HepG2 (cell line): ENCODE measurements around the gene ERMARD. TPM values are rescaled to one million over a fixed set of nuclear protein-coding genes. Genes with fewer than 3 reads are reported as not detected.

Experiments used
- ATF5 ChIP-seq: sonication (generic); formaldehyde crosslinking; IDR thresholded peaks from 2 replicates; pipeline ENCODE4 v1.4.0; 2020; ENCODE audit warnings: mild to moderate bottlenecking, low read depth, missing genetic modification reagents
- DNMT3B ChIP-seq: conservative IDR thresholded peaks from 2 replicates; pipeline ENCODE4 v1.6.1; 2016; ENCODE audit warnings: missing biosample characterization, control low read depth
- FLYWCH1 ChIP-seq: sonication (generic); formaldehyde crosslinking; IDR thresholded peaks from 2 replicates; pipeline ENCODE4 v1.8.1; 2023; ENCODE audit warnings: mild to moderate bottlenecking, missing genetic modification reagents
- HNRNPH1 ChIP-seq: fragments of 200-400 bp; formaldehyde crosslinking; optimal IDR thresholded peaks from 2 replicates; pipeline ENCODE3; 2017; ENCODE audit warnings: mild to moderate bottlenecking, low read depth, low read length
- HNRNPK ChIP-seq: fragments of 200-400 bp; formaldehyde crosslinking; IDR thresholded peaks from 2 replicates; pipeline ENCODE4 v1.6.1; 2018; ENCODE audit warnings: low read length, low read depth, moderate library complexity, mild to moderate bottlenecking; ENCODE audit not compliant: poor library complexity, severe bottlenecking
- KDM4B ChIP-seq: sonication (generic); formaldehyde crosslinking; IDR thresholded peaks from 2 replicates; pipeline ENCODE4 v1.4.0; 2020; ENCODE audit warnings: missing genetic modification reagents
- NFYC ChIP-seq: IDR thresholded peaks from 2 replicates; pipeline ENCODE4 v1.6.1; 2016; ENCODE audit warnings: missing genetic modification reagents, missing compliant biosample characterization
- NR2F6 ChIP-seq, 2 experiments: IDR thresholded peaks; 2 replicates each; pipeline ENCODE4 v1.6.1; 2016; ENCODE audit warnings: antibody characterized with exemption in 1 of 2, mild to moderate bottlenecking in 1 of 2
- NR3C1 ChIP-seq: sonication (generic); formaldehyde crosslinking; IDR thresholded peaks from 2 replicates; pipeline ENCODE4 v1.4.0; 2020; ENCODE audit warnings: missing genetic modification reagents
- PHF5A ChIP-seq: IDR thresholded peaks from one replicate; pipeline ENCODE4 v1.6.1; 2018; ENCODE audit warnings: low read depth, missing genetic modification reagents; ENCODE audit not compliant: unreplicated experiment
- PLRG1 ChIP-seq: fragments of 450-650 bp; conservative IDR thresholded peaks from 2 replicates; pipeline ENCODE4 v1.6.1; 2016
- REPIN1 ChIP-seq: sonication (generic); formaldehyde crosslinking; IDR thresholded peaks from 2 replicates; pipeline ENCODE4 v1.8.0; 2022; ENCODE audit warnings: missing genetic modification reagents, low read depth, mild to moderate bottlenecking, borderline replicate concordance
- SMAD1 ChIP-seq: sonication (generic); formaldehyde crosslinking; IDR thresholded peaks from 2 replicates; pipeline ENCODE4 v1.4.0; 2020; ENCODE audit warnings: missing genetic modification reagents, low read depth, mild to moderate bottlenecking, borderline replicate concordance
- TFAP4 ChIP-seq: sonication (generic); IDR thresholded peaks from 2 replicates; pipeline ENCODE4 v1.6.1; 2016; ENCODE audit warnings: low read depth, borderline replicate concordance
- TIGD3 ChIP-seq: sonication (generic); formaldehyde crosslinking; IDR thresholded peaks from 2 replicates; pipeline ENCODE4 v1.5.1; 2020; ENCODE audit warnings: mild to moderate bottlenecking, missing genetic modification reagents, borderline replicate concordance
- TP53 ChIP-seq: sonication (generic); formaldehyde crosslinking; conservative IDR thresholded peaks from 2 replicates; pipeline ENCODE4 v1.4.0; 2020; ENCODE audit warnings: missing genetic modification reagents
- YEATS4 ChIP-seq: sonication (generic); formaldehyde crosslinking; IDR thresholded peaks from 2 replicates; pipeline ENCODE4 v1.4.0; 2020; ENCODE audit warnings: missing genetic modification reagents, borderline replicate concordance
- ZFP62 ChIP-seq: sonication (generic); formaldehyde crosslinking; IDR thresholded peaks from 2 replicates; pipeline ENCODE4 v1.4.0; 2020; ENCODE audit warnings: missing genetic modification reagents
- ZFX ChIP-seq: sonication (generic); formaldehyde crosslinking; IDR thresholded peaks from 2 replicates; pipeline ENCODE4 v1.4.0; 2020; ENCODE audit warnings: mild to moderate bottlenecking, low read depth, missing genetic modification reagents, moderate library complexity
- ZFY ChIP-seq: sonication (generic); formaldehyde crosslinking; IDR thresholded peaks from 2 replicates; pipeline ENCODE4 v1.4.0; 2020; ENCODE audit warnings: missing genetic modification reagents
- ZMYM4 ChIP-seq: sonication (generic); formaldehyde crosslinking; IDR thresholded peaks from 2 replicates; pipeline ENCODE4 v1.8.1; 2023; ENCODE audit warnings: mild to moderate bottlenecking, missing genetic modification reagents
- ZNF275 ChIP-seq: sonication (generic); formaldehyde crosslinking; IDR thresholded peaks from 2 replicates; pipeline ENCODE4 v1.8.0; 2022; ENCODE audit warnings: missing genetic modification reagents, mild to moderate bottlenecking, inconsistent platforms, borderline replicate concordance
- ZNF326 ChIP-seq: sonication (generic); formaldehyde crosslinking; IDR thresholded peaks from 2 replicates; pipeline ENCODE4 v1.4.0; 2020; ENCODE audit warnings: missing genetic modification reagents, borderline replicate concordance
- ZNF550 ChIP-seq: sonication (generic); formaldehyde crosslinking; IDR thresholded peaks from 2 replicates; pipeline ENCODE4 v1.4.0; 2020; ENCODE audit warnings: mild to moderate bottlenecking, missing genetic modification reagents, borderline replicate concordance
- ZNF678 ChIP-seq: sonication (generic); formaldehyde crosslinking; IDR thresholded peaks from 2 replicates; pipeline ENCODE4 v1.4.0; 2020; ENCODE audit warnings: mild to moderate bottlenecking, missing genetic modification reagents
- ZNF766 ChIP-seq: sonication (generic); formaldehyde crosslinking; IDR thresholded peaks from 2 replicates; pipeline ENCODE4 v1.5.0; 2020; ENCODE audit warnings: missing genetic modification reagents, borderline replicate concordance
- polyA plus RNA-seq, 8 experiments: library from polyadenylated mRNA; depleted of rRNA in 3 of 8; stranded (reverse) in 7 of 8; unstranded in 1 of 8; fragments of >200 nt; fragmentation: Illumina TruSeq in 4 of 8; extraction: Trizol in 4 of 8; gene quantifications; 2 replicates each; pipeline versions ENCODE4 v1.2.1 to v1.2.3, GENCODE V29; 2011 to 2016; ENCODE audit warnings: low read depth in 4 of 8, missing spikeins in 1 of 8, mixed read lengths in 1 of 8; ENCODE audit not compliant: insufficient read depth in 1 of 8
- total RNA-seq, 5 experiments: library from RNA; depleted of rRNA; stranded (reverse); fragments of >200 nt; fragmentation: Illumina TruSeq; extraction: Trizol; gene quantifications; 2 replicates each; pipeline ENCODE4 v1.2.3, GENCODE V29; 2016; ENCODE audit warnings: low read depth in 1 of 5

The ERMARD gene
- total and polyA plus RNA-seq, 2 of the 13 experiments (the other 11 are each of a cell fraction or from before 2014, with no cell fraction given): 8.8 to 10.7 TPM

- TF ChIP-seq ZNF550 (CRISPR knock-in tag) (no peak), KDM4B (CRISPR knock-in tag) (peak; percentile 66; the same call in 1 of the 2 replicates), TIGD3 (CRISPR knock-in tag) (no peak), TP53 (CRISPR knock-in tag) (peak; percentile 73; the same call in 1 of the 2 replicates), ZNF275 (CRISPR knock-in tag) (no peak; the same call in 1 of the 2 replicates), TFAP4 (peak; percentile 79; the same call in 1 of the 2 replicates), PHF5A (no peak), ZFP62 (CRISPR knock-in tag) (no peak), ZNF766 (CRISPR knock-in tag) (0 out of 2 replicates have a peak, but pooled peaks have one; percentile 0), NR2F6 (IDR thresholded peaks at IDR 0.05) (peak; percentile 89), NR2F6 (CRISPR knock-in tag; IDR thresholded peaks at IDR 0.05) (peak; percentile 90), FLYWCH1 (CRISPR knock-in tag) (peak; percentile 17; the same call in 1 of the 2 replicates), ZNF678 (no peak; the same call in 1 of the 2 replicates), YEATS4 (peak; percentile 84), ZNF326 (CRISPR knock-in tag) (no peak), ZMYM4 (CRISPR knock-in tag) (peak; percentile 83), ZFX (CRISPR knock-in tag) (peak; percentile 85), HNRNPK (no peak), HNRNPH1 (no peak), NR3C1 (CRISPR knock-in tag) (no peak), NFYC (CRISPR knock-in tag) (no peak; the same call in 1 of the 2 replicates), ATF5 (CRISPR knock-in tag) (no peak), SMAD1 (peak; percentile 79; the same call in 1 of the 2 replicates), REPIN1 (CRISPR knock-in tag) (peak; percentile 73; the same call in 1 of the 2 replicates), DNMT3B (CRISPR knock-in tag) (no peak; the same call in 1 of the 2 replicates), ZFY (CRISPR knock-in tag) (peak; percentile 63), PLRG1 (no peak)
These were observed 38.8 kb downstream of the ERMARD start (continued) for GRCh38 chr6:169789944-169790927.
